Measurements from ENCODE around the gene MUSTN1. TPM values are rescaled to one million over a fixed set of nuclear protein-coding genes. Genes with fewer than 3 reads are reported as not detected.

The MUSTN1 gene
- polyA plus RNA-seq, 2 of the 4 experiments (the other 2 are of a cell fraction): not detected

DNA sequence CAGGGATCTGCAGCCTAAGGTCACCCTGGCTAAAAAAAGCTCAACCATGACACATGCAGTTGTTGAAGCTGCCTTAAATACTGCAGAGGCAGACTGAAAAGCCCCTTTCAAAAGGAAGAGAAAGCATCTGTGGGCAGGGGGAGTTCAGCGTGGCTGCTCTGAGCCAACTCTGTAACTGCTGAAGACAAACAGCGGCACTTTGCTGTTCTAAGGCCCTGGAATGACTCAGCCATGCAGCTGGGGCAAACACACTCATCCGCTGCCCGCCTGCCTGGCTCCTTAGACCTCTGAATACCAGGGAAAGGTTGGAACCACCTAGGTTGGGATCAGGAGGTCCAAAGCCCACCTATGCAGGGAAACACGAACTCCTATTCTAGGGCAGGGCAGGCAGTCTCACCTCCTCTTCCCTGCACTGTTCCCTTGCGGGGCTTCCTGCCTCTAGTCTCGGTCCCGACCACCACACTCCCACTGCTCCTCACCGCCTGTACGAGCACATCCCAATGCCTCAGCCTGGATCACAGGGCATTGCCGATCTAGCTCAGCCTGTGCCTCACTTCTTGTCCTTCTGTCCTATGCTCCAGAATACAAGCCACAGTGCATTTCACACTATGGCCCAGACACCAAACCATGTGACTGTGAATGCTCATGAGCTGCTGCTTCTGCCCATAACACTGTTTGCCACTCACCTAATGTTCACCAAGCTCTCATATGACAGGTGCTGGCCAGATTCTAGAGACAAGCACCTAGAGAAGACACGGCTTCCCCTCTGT is 6.6 kb upstream of the MUSTN1 start:
- no peaks in the 10 kb centered on the region for H3K4me1 ChIP-seq
- no peak overlapping the region for H3K4me2 ChIP-seq
- no peak for FAIRE-seq
- WGBS (ENCODE audit: missing lambda C conversion rate): 82% methylated on average over 10 of the region's 12 CpGs
- CTCF ChIA-PET: interaction anchor here (0.7 to 3.0 kb wide), 3 partner anchors 9 to 102 kb away, joined by 3 to 10 read pairs (median 3); no protein-coding TSS in a partner anchor
- ATAC-seq: no peak
- DNase-seq (ENCODE audit: low read depth in 1 of 2, low spot score in 1 of 2): no peak
- TF ChIP-seq, protein P1, sequence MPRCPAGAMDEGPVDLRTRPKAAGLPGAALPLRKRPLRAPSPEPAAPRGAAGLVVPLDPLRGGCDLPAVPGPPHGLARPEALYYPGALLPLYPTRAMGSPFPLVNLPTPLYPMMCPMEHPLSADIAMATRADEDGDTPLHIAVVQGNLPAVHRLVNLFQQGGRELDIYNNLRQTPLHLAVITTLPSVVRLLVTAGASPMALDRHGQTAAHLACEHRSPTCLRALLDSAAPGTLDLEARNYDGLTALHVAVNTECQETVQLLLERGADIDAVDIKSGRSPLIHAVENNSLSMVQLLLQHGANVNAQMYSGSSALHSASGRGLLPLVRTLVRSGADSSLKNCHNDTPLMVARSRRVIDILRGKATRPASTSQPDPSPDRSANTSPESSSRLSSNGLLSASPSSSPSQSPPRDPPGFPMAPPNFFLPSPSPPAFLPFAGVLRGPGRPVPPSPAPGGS (IDR thresholded peaks at IDR 0.05): no peak
- no peak for TF ChIP-seq HEYL (CRISPR knock-in tag; IDR thresholded peaks at IDR 0.05)
- no peak for TF ChIP-seq ZFP36 (IDR thresholded peaks at IDR 0.05; ENCODE audit: borderline replicate concordance, partially characterized antibody)
- TF ChIP-seq PHF8 (IDR thresholded peaks at IDR 0.05; ENCODE audit: borderline replicate concordance, low read depth): no peak
- H3K4me3 ChIP-seq: no peak overlapping the region
- no peaks in the 10 kb centered on the region for H3K9me3 ChIP-seq
- POLR2A ChIA-PET: no interaction called here
- no peak overlapping the region for H3K27ac ChIP-seq

DNA sequence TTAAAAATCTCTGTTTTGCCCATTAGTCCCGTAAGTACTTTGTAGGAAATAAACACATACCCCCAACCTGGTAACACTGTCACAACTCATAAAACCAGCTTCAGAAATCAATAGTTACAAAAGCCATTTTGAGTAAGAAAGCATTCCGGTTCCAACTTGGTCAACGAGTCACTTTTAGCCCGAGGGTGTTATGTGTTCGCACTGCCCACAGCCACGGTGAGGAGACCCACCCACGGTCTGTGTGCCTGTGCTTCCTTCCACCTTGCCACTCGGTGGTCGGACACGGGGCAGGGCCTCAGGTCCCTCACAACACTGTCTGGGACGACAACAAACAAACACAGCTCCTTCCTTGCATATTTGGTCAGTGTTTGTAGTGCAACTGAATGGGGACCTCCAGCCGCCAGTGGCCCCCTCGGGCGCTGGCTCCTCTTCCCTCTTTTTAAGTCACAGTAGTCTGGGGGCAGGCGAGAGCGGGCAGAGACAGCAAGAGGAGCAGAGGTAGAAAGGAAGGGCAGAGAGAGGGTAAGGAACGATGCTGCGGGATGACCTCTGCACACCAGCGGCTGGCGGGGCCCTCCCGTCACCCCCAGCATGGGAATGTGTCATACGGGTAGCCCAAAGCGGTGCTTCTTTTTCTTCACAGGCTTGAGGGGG is 5.2 kb upstream of the MUSTN1 start:
- Histone ChIP-seq H3K9me3 (no peaks in the 10 kb centered on the region), H3K27ac (no peak overlapping the region), H3K4me3 (no peak overlapping the region), H3K4me2 (no peak overlapping the region), H3K4me1 (no peaks in the 10 kb centered on the region)
- ChIA-PET CTCF (interaction anchor here (1.1 to 3.0 kb wide), 3 partner anchors 8 to 11 kb away, joined by 3 to 10 read pairs (median 3); no protein-coding TSS in a partner anchor), POLR2A (no interaction called here)
- ATAC-seq (no peak), DNase-seq (ENCODE audit: low read depth in 1 of 2, low spot score in 1 of 2) (no peak), FAIRE-seq (no peak)
- TF ChIP-seq FOSL2 (IDR thresholded peaks at IDR 0.05) (no peak), FOSL2 (CRISPR knock-in tag; IDR thresholded peaks at IDR 0.05) (no peak), KDM1A (IDR thresholded peaks at IDR 0.05; ENCODE audit: low read depth) (no peak), FOSB (CRISPR knock-in tag; IDR thresholded peaks at IDR 0.05) (no peak), ZFP36 (IDR thresholded peaks at IDR 0.05; ENCODE audit: borderline replicate concordance, partially characterized antibody) (no peak), MAZ (IDR thresholded peaks at IDR 0.05; ENCODE audit: borderline replicate concordance, low read depth, low read length) (no peak)
- TF ChIP-seq, protein P2, sequence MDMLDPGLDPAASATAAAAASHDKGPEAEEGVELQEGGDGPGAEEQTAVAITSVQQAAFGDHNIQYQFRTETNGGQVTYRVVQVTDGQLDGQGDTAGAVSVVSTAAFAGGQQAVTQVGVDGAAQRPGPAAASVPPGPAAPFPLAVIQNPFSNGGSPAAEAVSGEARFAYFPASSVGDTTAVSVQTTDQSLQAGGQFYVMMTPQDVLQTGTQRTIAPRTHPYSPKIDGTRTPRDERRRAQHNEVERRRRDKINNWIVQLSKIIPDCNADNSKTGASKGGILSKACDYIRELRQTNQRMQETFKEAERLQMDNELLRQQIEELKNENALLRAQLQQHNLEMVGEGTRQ (IDR thresholded peaks at IDR 0.05): no peak
- 81% methylated on average over 23 of the region's 23 CpGs for WGBS (ENCODE audit: missing lambda C conversion rate)

DNA sequence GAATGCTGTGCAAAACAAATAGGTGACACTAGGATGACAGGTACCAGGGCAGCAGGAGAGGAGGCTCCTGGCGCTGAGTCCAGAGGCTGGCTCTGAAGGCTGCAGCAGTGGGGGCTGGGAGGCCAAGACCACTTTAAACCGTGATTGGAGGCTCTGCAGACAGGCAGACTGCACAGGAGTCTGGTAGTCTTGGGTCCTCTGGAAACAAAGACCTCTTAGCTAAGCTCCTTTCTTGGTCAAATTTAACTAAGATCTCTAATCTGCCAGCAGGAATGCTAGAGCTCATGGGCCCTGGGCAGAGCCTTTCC is 4.4 kb upstream of the MUSTN1 start:
- Histone ChIP-seq H3K4me3 (no peak overlapping the region), H3K27ac (no peak overlapping the region), H3K4me1 (no peaks in the 10 kb centered on the region), H3K4me2 (no peak overlapping the region), H3K9me3 (no peaks in the 10 kb centered on the region)
- ChIA-PET CTCF (interaction anchor here (1.1 to 1.6 kb wide), 4 partner anchors 9 to 14 kb away, joined by 3 to 6 read pairs (median 4); no protein-coding TSS in a partner anchor), POLR2A (no interaction called here)
- FAIRE-seq (no peak), DNase-seq (ENCODE audit: low read depth in 1 of 2, low spot score in 1 of 2) (no peak), ATAC-seq (no peak)
- WGBS (ENCODE audit: missing lambda C conversion rate): 75% methylated on average over 2 of the region's 2 CpGs
- TF ChIP-seq KDM1A (IDR thresholded peaks at IDR 0.05; ENCODE audit: low read depth): no peak

DNA sequence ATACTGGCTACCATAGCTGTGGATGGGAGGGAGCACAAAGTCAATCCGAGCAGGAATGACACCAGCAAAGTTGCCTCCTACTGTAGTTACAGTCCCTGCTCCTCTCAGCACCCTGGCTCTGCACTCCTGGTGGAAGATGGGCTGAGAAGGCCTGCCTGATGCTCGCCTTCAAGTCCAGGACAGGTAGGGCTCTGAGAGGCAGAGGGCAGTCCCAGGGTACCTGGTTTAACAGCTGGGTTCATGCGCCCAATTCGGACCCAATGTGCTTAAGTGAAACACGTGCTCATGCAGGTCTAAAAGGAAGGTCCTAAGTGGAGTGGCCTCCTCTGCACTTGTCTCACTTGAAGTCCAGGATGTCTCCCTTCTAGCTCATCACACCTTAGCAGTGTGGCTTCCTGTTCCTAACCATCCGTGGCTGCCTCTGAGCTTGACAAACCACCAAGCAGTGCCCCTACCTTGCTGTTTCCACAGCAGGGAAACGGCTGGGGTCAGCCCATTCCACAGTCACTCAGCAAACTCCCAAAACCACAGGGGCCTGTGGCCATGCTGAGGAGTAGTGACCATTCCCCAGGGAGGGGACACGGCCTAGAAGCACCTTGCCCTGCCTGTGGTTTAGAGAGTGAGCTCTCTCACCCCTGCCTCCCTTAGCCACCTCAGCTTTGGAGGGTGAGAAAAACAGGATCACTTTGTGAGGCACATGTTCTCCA is 3.9 kb upstream of the MUSTN1 start:
- Histone ChIP-seq H3K9me3 (no peaks in the 10 kb centered on the region), H3K4me1 (no peaks in the 10 kb centered on the region), H3K27ac (no peak overlapping the region), H3K4me2 (no peak overlapping the region), H3K4me3 (no peak overlapping the region)
- ChIA-PET CTCF (interaction anchor here (0.5 to 1.6 kb wide), 6 partner anchors 10 to 214 kb away, joined by 3 to 6 read pairs (median 4); no protein-coding TSS in a partner anchor), POLR2A (no interaction called here)
- no peak for FAIRE-seq
- no peak for TF ChIP-seq POLR2AphosphoS2 (conservative IDR thresholded peaks at IDR 0.05; ENCODE audit: low read length)
- TF ChIP-seq GATA3 (IDR thresholded peaks at IDR 0.05; ENCODE audit: borderline replicate concordance): no peak
- no peak for TF ChIP-seq CHD4 (IDR thresholded peaks at IDR 0.05; ENCODE audit: borderline replicate concordance)
- TF ChIP-seq EHF (CRISPR knock-in tag; IDR thresholded peaks at IDR 0.05): no peak
- TF ChIP-seq ZNF302 (CRISPR knock-in tag; IDR thresholded peaks at IDR 0.05): no peak
- no peak for TF ChIP-seq RFX5 (IDR thresholded peaks at IDR 0.05)
- TF ChIP-seq, protein P3, sequence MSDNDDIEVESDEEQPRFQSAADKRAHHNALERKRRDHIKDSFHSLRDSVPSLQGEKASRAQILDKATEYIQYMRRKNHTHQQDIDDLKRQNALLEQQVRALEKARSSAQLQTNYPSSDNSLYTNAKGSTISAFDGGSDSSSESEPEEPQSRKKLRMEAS (IDR thresholded peaks at IDR 0.05): no peak
- TF ChIP-seq NR3C1 (IDR thresholded peaks at IDR 0.05): no peak
- TF ChIP-seq RARB (CRISPR knock-in tag; IDR thresholded peaks at IDR 0.05): no peak
- no peak for TF ChIP-seq HDAC2 (IDR thresholded peaks at IDR 0.05)
- TF ChIP-seq TP53 (CRISPR knock-in tag; IDR thresholded peaks at IDR 0.05): no peak
- no peak for TF ChIP-seq ZC3H11A (IDR thresholded peaks at IDR 0.05)
- TF ChIP-seq RAD21 (conservative IDR thresholded peaks at IDR 0.05 in 1 of 2, IDR thresholded peaks at IDR 0.05 in 1 of 2): no peak
- no peak for ATAC-seq
- no peak for DNase-seq (ENCODE audit: low read depth in 1 of 2, low spot score in 1 of 2)
- WGBS (ENCODE audit: missing lambda C conversion rate): 81% methylated on average over 7 of the region's 8 CpGs
